ENCODE data around the gene NELL2.

DNA sequence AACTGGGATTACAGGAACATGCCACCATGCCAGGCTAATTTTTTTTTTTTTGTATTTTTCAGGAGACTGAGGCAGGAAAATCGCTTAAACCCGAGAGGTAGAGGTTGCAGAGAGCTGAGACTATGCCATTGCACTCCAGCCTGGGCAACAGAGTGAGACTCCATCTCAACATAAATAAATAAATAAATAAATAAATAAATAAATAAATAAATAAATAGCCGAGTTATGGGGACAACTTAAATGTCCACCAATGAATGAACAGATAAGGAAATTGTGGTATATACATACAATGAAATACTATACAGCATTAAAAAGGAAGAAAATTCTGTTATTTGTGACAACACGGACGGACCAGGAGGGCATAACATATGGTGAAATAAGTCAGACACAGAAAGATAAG is 325.7 kb downstream of the NELL2 start:
- TF ChIP-seq NFRKB (IDR thresholded peaks at IDR 0.05) (no peak), SUZ12 (IDR thresholded peaks at IDR 0.05) (no peak), ARNT (IDR thresholded peaks at IDR 0.05) (no peak), SP1 (IDR thresholded peaks at IDR 0.05) (no peak), BHLHE40 (IDR thresholded peaks at IDR 0.05; ENCODE audit: borderline replicate concordance) (no peak), FOXK2 (IDR thresholded peaks at IDR 0.05) (no peak), ELF4 (IDR thresholded peaks at IDR 0.05) (no peak), FOXA1 (IDR thresholded peaks at IDR 0.05) (no peak), FOXM1 (IDR thresholded peaks at IDR 0.05; ENCODE audit: borderline replicate concordance) (no peak), CTBP1 (IDR thresholded peaks at IDR 0.05; ENCODE audit: borderline replicate concordance) (no peak), ZNF384 (IDR thresholded peaks at IDR 0.05) (no peak), LEF1 (IDR thresholded peaks at IDR 0.05; ENCODE audit: borderline replicate concordance) (no peak)
- TF ChIP-seq, protein P1, sequence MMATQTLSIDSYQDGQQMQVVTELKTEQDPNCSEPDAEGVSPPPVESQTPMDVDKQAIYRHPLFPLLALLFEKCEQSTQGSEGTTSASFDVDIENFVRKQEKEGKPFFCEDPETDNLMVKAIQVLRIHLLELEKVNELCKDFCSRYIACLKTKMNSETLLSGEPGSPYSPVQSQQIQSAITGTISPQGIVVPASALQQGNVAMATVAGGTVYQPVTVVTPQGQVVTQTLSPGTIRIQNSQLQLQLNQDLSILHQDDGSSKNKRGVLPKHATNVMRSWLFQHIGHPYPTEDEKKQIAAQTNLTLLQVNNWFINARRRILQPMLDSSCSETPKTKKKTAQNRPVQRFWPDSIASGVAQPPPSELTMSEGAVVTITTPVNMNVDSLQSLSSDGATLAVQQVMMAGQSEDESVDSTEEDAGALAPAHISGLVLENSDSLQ (IDR thresholded peaks at IDR 0.05): no peak

Measured in HEK293T (cell line).